ENCODE results near the gene SKAP2. TPM values are rescaled to one million over a fixed set of nuclear protein-coding genes. Genes with fewer than 3 reads are reported as not detected.

Gene SKAP2
- total and polyA plus RNA-seq, 2 experiments from 2014 or later = 2.5 to 4.4 TPM

GRCh38 chr7:26856176-26856985, 8.0 kb downstream of the SKAP2 start:
- Mint-ChIP-seq H3K4me1 (peaks cover 26% of the 10 kb centered on the region), H3K27ac (no peak overlapping the region)

GRCh38 chr7:26854876-26855855, 9.2 kb downstream of the SKAP2 start:
- Histone ChIP-seq H3K9me2 (ENCODE audit: insufficient read depth) (no peaks in the 10 kb centered on the region), H3K27ac (ENCODE audit: low read depth) (no peak overlapping the region), H3K27me3 (ENCODE audit: insufficient read depth) (peaks cover 78% of the 10 kb centered on the region), H4K20me1 (replicated peaks; ENCODE audit: insufficient read depth) (peaks cover 12% of the 10 kb centered on the region; the same call in 1 of the 2 replicates), H3K4me3 (no peak overlapping the region), H3K4me1 (ENCODE audit: insufficient read depth) (peaks cover 28% of the 10 kb centered on the region), H3K4me2 (no peak overlapping the region), H3K79me2 (replicated peaks; ENCODE audit: insufficient read depth) (no peaks in the 10 kb centered on the region), H2AFZ (no peak overlapping the region), H3F3A (replicated peaks; ENCODE audit: low read depth) (no peaks in the 10 kb centered on the region), H3K36me3 (ENCODE audit: insufficient read depth) (no peaks in the 10 kb centered on the region)
- ATAC-seq (no peak), DNase-seq (ENCODE audit: low spot score) (no peak)
- Mint-ChIP-seq H3K27ac (no peak overlapping the region), H3K9me3 (no peaks in the 10 kb centered on the region; the same call in 2 of the 3 replicates), H3K36me3 (ENCODE audit: low read depth) (no peaks in the 10 kb centered on the region), H3K4me1 (peaks cover 26% of the 10 kb centered on the region), H3K4me3 (no peak overlapping the region), H3K27me3 (ENCODE audit: insufficient read depth, low read depth, poor library complexity) (peaks cover 40% of the 10 kb centered on the region)
- no peak for TF ChIP-seq ZNF114 (CRISPR knock-in tag; IDR thresholded peaks at IDR 0.05)
- no peak for TF ChIP-seq ZNF462 (CRISPR knock-in tag; IDR thresholded peaks at IDR 0.05)
- no peak for TF ChIP-seq EZH2phosphoT487 (IDR thresholded peaks at IDR 0.05; ENCODE audit: unreplicated experiment)

More at GRCh38 chr7:26856176-26856985, 8.0 kb downstream of the SKAP2 start:
- ATAC-seq (no peak), DNase-seq (ENCODE audit: low spot score) (no peak)
- Mint-ChIP-seq H3K27me3 (ENCODE audit: insufficient read depth, low read depth, poor library complexity) (peaks cover 40% of the 10 kb centered on the region), H3K9me3 (no peaks in the 10 kb centered on the region), H3K36me3 (ENCODE audit: low read depth) (no peaks in the 10 kb centered on the region), H3K4me3 (peak overlapping the region; percentile 49; the same call in 1 of the 3 replicates)
- H3K79me2 ChIP-seq (replicated peaks; ENCODE audit: insufficient read depth) = no peaks in the 10 kb centered on the region
- no peaks in the 10 kb centered on the region for H3K9me2 ChIP-seq (ENCODE audit: insufficient read depth)
- no peak overlapping the region for H3K4me3 ChIP-seq
- peaks cover 15% of the 10 kb centered on the region; the same call in 1 of the 2 replicates for H4K20me1 ChIP-seq (replicated peaks; ENCODE audit: insufficient read depth)
- peaks cover 89% of the 10 kb centered on the region for H3K27me3 ChIP-seq (ENCODE audit: insufficient read depth)
- TF ChIP-seq ZNF331 (CRISPR knock-in tag; IDR thresholded peaks at IDR 0.05; ENCODE audit: low read depth) (no peak), EZH2 (IDR thresholded peaks at IDR 0.05; ENCODE audit: low read depth, unreplicated experiment) (peak; percentile 17)
- no peaks in the 10 kb centered on the region for H3K36me3 ChIP-seq (ENCODE audit: insufficient read depth)
- H3K4me2 ChIP-seq = peak overlapping the region; percentile 76
- no peak overlapping the region for H3K27ac ChIP-seq (ENCODE audit: low read depth)
- H2AFZ ChIP-seq = no peak overlapping the region
- H3F3A ChIP-seq (replicated peaks; ENCODE audit: low read depth) = no peaks in the 10 kb centered on the region
- H3K4me1 ChIP-seq (ENCODE audit: insufficient read depth) = peaks cover 28% of the 10 kb centered on the region

All from GM23338 (cell line).